GM18498 (cell line): Measurements from ENCODE around the gene MCM7.

ENCODE experiments used
- ATAC-seq: cut with Tn5 transposase; IDR thresholded peaks from one replicate; pipeline ENCODE4 v1.9.1; 2021; ENCODE audit warnings: mild to moderate bottlenecking, moderate library complexity; ENCODE audit not compliant: unreplicated experiment

The MCM7 gene

GRCh38 chr7:100098913-100099312 is 2.3 kb downstream of the MCM7 start:
- ATAC-seq = no peak

- no peak for ATAC-seq
These were observed 5.5 kb downstream of the MCM7 start for GRCh38 chr7:100095704-100096103.

- no peak for ATAC-seq
These were observed 5.9 kb downstream of the MCM7 start for GRCh38 chr7:100095289-100095688.

GRCh38 chr7:100093925-100094486 is 7.2 kb downstream of the MCM7 start:
- ATAC-seq = no peak

- ATAC-seq = no peak
These were observed 7.7 kb downstream of the MCM7 start for GRCh38 chr7:100093498-100093897.

- ATAC-seq = no peak
These were observed 8.1 kb downstream of the MCM7 start for GRCh38 chr7:100093054-100093453.

GRCh38 chr7:100091411-100092181 is 9.6 kb downstream of the MCM7 start:
- ATAC-seq = no peak

GRCh38 chr7:100090527-100091410 is 10.4 kb downstream of the MCM7 start:
- no peak for ATAC-seq

- no peak for ATAC-seq
These were observed 11.6 kb downstream of the MCM7 start for GRCh38 chr7:100089458-100090196.

GRCh38 chr7:100088621-100089457 is 12.4 kb downstream of the MCM7 start, which contains the start of gene COPS6:
Gene COPS6 (plus strand): TSS chr7:100088969. CDS start chr7:100088991, 22 bp downstream.
- peak; percentile 59 for ATAC-seq

- ATAC-seq = peak; percentile 6
These were observed 13.0 kb downstream of the MCM7 start for GRCh38 chr7:100088095-100088620.

- ATAC-seq = no peak
These were observed 14.0 kb downstream of the MCM7 start for GRCh38 chr7:100087055-100087750.

- ATAC-seq = no peak
These were observed 15.7 kb downstream of the MCM7 start for GRCh38 chr7:100085515-100085914.

GRCh38 chr7:100082978-100083377 is 18.2 kb downstream of the MCM7 start:
- ATAC-seq = no peak

- ATAC-seq = peak; percentile 88
These were observed 19.6 kb downstream of the MCM7 start, which contains the start of gene ZNF3 for GRCh38 chr7:100081535-100082102. Gene ZNF3 (minus strand): TSS chr7:100081723. CDS start chr7:100077357, 4,366 bp downstream.

GRCh38 chr7:100080907-100081534 is 20.2 kb downstream of the MCM7 start:
- no peak for ATAC-seq

GRCh38 chr7:100079024-100079560 is 22.1 kb downstream of the MCM7 start:
- ATAC-seq = no peak

- no peak for ATAC-seq
These were observed 24.0 kb downstream of the MCM7 start for GRCh38 chr7:100077205-100077604.
